OCI-LY3 (cell line): ENCODE results near the gene DPP3.
"Not testable (repeated sequence)": the region's sequence is repeated elsewhere in the genome, so short reads cannot be mapped to it uniquely, and the experiment has no call there.

Experiments used
- H2AFZ ChIP-seq: fragments of 200-600, 300-600 bp; shearing (Covaris generic); 2 replicates; pipeline ENCODE4 v1.6.0; 2014; ENCODE audit warnings: antibody characterized with exemption, low read depth, low read length
- H3K27ac ChIP-seq: fragments of 200-600, 300-600 bp; sonication (generic); 2 replicates; pipeline ENCODE4 v1.5.1; 2014; ENCODE audit warnings: mild to moderate bottlenecking, low read length, moderate library complexity, mixed read lengths
- H3K27me3 ChIP-seq: fragments of 200-600, 300-600 bp; sonication (generic); 2 replicates; pipeline ENCODE4 v1.6.1; 2014; ENCODE audit warnings: low read depth, low read length, mixed read lengths
- H3K36me3 ChIP-seq: fragments of 200-600, 300-600 bp; sonication (generic); replicated peaks from 2 replicates; pipeline ENCODE3; 2014; ENCODE audit warnings: low read depth, low read length, mixed read lengths
- H3K4me1 ChIP-seq: fragments of 300-600, 200-600 bp; sonication (generic); 2 replicates; pipeline ENCODE4 v1.6.1; 2014; ENCODE audit warnings: low read length, mixed read lengths
- H3K4me2 ChIP-seq: fragments of 200-600, 300-600 bp; sonication (generic); 2 replicates; pipeline ENCODE4 v1.6.1; 2014; ENCODE audit warnings: low read length, mixed read lengths
- H3K4me3 ChIP-seq: fragments of 300-600, 200-600 bp; sonication (generic); 2 replicates; pipeline ENCODE4 v1.5.1; 2014; ENCODE audit warnings: antibody characterized with exemption, mild to moderate bottlenecking, low read length, moderate library complexity
- H3K79me2 ChIP-seq: fragments of 300-600, 200-600 bp; shearing (Covaris generic); 2 replicates; pipeline ENCODE4 v1.6.1; 2014; ENCODE audit warnings: mild to moderate bottlenecking, low read length, mixed read lengths
- H3K9ac ChIP-seq: fragments of 300-600, 200-600 bp; shearing (Covaris generic); 2 replicates; pipeline ENCODE4 v1.6.0; 2014; ENCODE audit warnings: mild to moderate bottlenecking, low read length, moderate library complexity
- H3K9me3 ChIP-seq: fragments of 200-600, 300-600 bp; shearing (Covaris generic); 2 replicates; pipeline ENCODE4 v1.6.1; 2014; ENCODE audit warnings: low read length, mixed read lengths; ENCODE audit not compliant: insufficient read depth
- H4K20me1 ChIP-seq: fragments of 200-600, 300-600 bp; sonication (generic); 2 replicates; pipeline ENCODE4 v1.6.1; 2016; ENCODE audit warnings: low read length, mixed read lengths; ENCODE audit not compliant: insufficient read depth
- EZH2phosphoT487 ChIP-seq: fragments of 200-600 bp; shearing (Covaris generic); IDR thresholded peaks from 2 replicates; pipeline ENCODE4 v1.6.1; 2018; ENCODE audit warnings: antibody characterized with exemption, mixed run types, low read depth
- TF ChIP-seq, protein P1 (sequence below): fragments of 200-600, 300-600 bp; sonication (generic); IDR thresholded peaks from 2 replicates; pipeline ENCODE4 v1.5.1; 2014; ENCODE audit warnings: antibody characterized with exemption, low read length, low read depth

DPP3 gene

GRCh38 chr11:66539870-66540213 lies 59.6 kb downstream of the DPP3 start:
- TF ChIP-seq, protein P1, sequence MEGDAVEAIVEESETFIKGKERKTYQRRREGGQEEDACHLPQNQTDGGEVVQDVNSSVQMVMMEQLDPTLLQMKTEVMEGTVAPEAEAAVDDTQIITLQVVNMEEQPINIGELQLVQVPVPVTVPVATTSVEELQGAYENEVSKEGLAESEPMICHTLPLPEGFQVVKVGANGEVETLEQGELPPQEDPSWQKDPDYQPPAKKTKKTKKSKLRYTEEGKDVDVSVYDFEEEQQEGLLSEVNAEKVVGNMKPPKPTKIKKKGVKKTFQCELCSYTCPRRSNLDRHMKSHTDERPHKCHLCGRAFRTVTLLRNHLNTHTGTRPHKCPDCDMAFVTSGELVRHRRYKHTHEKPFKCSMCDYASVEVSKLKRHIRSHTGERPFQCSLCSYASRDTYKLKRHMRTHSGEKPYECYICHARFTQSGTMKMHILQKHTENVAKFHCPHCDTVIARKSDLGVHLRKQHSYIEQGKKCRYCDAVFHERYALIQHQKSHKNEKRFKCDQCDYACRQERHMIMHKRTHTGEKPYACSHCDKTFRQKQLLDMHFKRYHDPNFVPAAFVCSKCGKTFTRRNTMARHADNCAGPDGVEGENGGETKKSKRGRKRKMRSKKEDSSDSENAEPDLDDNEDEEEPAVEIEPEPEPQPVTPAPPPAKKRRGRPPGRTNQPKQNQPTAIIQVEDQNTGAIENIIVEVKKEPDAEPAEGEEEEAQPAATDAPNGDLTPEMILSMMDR, result no peak
- TF ChIP-seq EZH2phosphoT487, result no peak
- Histone ChIP-seq H3K4me2 (no peak overlapping the region), H3K9me3 (no peaks in the 10 kb centered on the region), H3K27ac (no peak overlapping the region), H3K36me3 (peaks cover 27% of the 10 kb centered on the region), H2AFZ (no peak overlapping the region), H4K20me1 (no peaks in the 10 kb centered on the region), H3K79me2 (no peaks in the 10 kb centered on the region), H3K9ac (no peak overlapping the region), H3K27me3 (no peaks in the 10 kb centered on the region), H3K4me3 (no peak overlapping the region), H3K4me1 (peaks cover 13% of the 10 kb centered on the region)

GRCh38 chr11:66540598-66540997 lies 60.4 kb downstream of the DPP3 start:
- H3K4me3 ChIP-seq, H2AFZ ChIP-seq, H3K9me3 ChIP-seq, H3K27ac ChIP-seq, H4K20me1 ChIP-seq, H3K4me2 ChIP-seq, H3K9ac ChIP-seq, H3K79me2 ChIP-seq, H3K27me3 ChIP-seq: not testable (repeated sequence)
- peaks cover 26% of the 10 kb centered on the region for H3K36me3 ChIP-seq
- H3K4me1 ChIP-seq, result peaks cover 14% of the 10 kb centered on the region

DNA sequence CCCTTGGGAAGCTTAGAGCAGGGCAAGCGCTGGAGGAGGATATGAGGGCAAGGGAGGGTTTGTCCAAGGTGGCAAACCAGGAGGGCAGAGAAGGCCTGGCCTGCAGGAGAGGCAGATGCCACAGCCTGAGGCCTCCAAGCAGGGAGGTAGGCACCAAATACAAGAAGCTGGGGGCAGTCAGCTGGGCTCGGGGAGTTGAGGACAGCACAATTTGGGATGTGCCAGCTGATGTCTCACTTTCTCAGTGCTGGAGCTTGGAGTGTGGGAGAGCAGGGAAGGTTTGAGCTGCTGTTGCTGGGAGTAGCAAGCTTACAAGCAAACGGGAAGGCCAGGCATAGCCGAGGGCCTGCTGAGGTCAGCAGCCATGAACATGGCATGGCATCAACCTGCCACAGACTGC lies 61.7 kb downstream of the DPP3 start:
- no peaks in the 10 kb centered on the region for H4K20me1 ChIP-seq
- TF ChIP-seq, protein P1, result no peak
- no peak for TF ChIP-seq EZH2phosphoT487
- H3K9me3 ChIP-seq, result no peaks in the 10 kb centered on the region
- H2AFZ ChIP-seq, result no peak overlapping the region
- peaks cover 15% of the 10 kb centered on the region for H3K4me1 ChIP-seq
- H3K79me2 ChIP-seq, result no peaks in the 10 kb centered on the region; the same call in 1 of the 2 replicates
- H3K4me3 ChIP-seq, result no peak overlapping the region
- no peak overlapping the region for H3K9ac ChIP-seq
- no peaks in the 10 kb centered on the region for H3K27me3 ChIP-seq
- peaks cover 18% of the 10 kb centered on the region for H3K36me3 ChIP-seq
- H3K27ac ChIP-seq, result no peak overlapping the region
- H3K4me2 ChIP-seq, result no peak overlapping the region

DNA sequence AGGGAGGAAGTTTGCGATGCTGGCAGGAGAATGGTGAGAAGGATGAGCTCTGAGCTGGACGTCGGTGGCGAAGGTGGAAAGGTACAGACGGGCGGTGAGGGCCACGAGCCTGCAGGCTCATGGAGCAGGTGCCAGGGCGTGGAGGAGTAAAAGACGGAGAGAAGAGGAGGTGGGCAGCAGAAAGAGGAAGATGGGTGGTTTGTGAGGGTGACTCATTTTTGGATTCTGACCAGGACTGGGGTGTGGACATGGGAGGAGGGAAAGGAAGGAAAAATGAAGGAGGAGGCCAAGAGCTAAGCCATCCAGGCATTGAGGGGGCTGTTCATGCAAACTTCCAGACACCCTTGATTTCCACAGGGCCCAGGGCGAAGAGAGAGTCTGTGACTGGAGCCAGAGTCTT lies 62.1 kb downstream of the DPP3 start:
- H3K36me3 ChIP-seq, result peaks cover 13% of the 10 kb centered on the region
- H3K79me2 ChIP-seq, result no peaks in the 10 kb centered on the region; the same call in 1 of the 2 replicates
- H3K9me3 ChIP-seq, result no peaks in the 10 kb centered on the region
- H3K4me1 ChIP-seq, result peaks cover 20% of the 10 kb centered on the region
- H3K4me3 ChIP-seq, result no peak overlapping the region
- no peak overlapping the region for H3K9ac ChIP-seq
- no peak overlapping the region for H3K4me2 ChIP-seq
- H3K27me3 ChIP-seq, result no peaks in the 10 kb centered on the region
- no peaks in the 10 kb centered on the region for H4K20me1 ChIP-seq
- no peak overlapping the region for H3K27ac ChIP-seq
- TF ChIP-seq EZH2phosphoT487, result no peak
- TF ChIP-seq, protein P1, result no peak
- no peak overlapping the region for H2AFZ ChIP-seq
